Stimulated activated CD8-positive, alpha-beta memory T cell treated with anti-CD3 and anti-CD28 coated beads, Interleukin-7, amount 100 ng/mL, for 48 hours (primary cell): ENCODE measurements around the gene FAM210A.
"Not testable (repeated sequence)": the region's sequence is repeated elsewhere in the genome, so short reads cannot be mapped to it uniquely, and the experiment has no call there.

Experiments used
- DNase-seq, 2 donors: peaks; one replicate each; pipeline ENCODE4 v3.0.0-alpha.2; 2020; ENCODE audit warnings: low read depth in 1 of 2; ENCODE audit errors: extremely low read depth in 1 of 2

Gene FAM210A

GRCh38 chr18:13710414-13710831, 15.9 kb downstream of the FAM210A start:
- no peak for DNase-seq

DNA sequence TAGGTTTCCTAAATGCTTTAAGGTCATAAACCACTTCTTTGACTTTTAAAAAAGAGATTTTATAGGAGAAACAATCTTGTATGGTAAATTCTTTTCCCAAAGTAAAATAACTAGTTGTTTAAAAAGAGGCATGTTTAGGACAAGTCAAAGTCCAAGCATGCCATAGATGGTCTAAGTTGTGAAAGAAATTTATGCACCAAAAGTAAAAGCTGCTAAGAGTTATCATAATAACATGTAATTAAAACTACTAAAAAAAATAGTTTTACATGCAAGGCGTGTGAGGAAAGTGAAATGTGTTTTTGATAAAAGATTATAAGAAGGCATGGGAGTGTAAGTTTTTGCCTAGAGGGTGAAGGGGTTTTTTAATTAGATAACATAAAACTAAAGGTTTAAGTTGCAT, 22.5 kb downstream of the FAM210A start:
- no peak for DNase-seq

DNA sequence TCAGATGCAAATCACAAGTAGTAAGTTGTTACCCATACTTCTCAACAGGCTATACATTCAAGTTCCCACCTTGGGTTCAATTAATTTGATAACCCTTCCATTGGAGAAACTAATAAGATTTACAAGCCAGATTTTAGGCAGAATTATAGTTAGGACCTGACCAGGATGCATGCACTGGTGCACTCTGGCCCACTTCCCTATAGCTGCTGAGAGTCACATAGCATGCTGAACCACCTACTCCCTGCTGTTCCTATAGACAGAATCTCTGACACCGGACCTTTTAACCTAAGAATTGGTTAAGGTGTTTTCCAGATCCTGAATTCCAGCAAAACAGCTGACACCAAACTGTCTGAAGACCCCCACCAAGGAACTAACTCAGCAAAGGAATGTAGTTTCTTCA, 26.2 kb downstream of the FAM210A start:
- no peak for DNase-seq

DNA sequence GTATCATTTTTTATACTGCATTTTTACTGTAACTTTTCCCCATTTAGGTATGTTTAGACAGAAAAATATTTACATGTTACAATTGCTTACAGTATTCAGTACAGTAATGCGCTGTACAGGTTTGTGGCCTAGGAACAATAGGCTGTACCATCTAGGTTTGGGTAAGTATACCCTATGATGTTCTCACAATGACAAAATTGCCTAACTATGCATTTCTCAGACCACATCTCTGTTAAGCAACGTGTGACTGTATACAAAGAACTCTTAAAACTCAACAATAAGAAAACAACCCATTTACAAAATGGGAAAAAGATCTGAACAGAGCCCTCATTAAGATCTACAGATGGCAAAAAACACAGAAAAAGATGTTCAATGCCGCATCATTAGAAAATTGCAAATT, 29.4 kb downstream of the FAM210A start:
- DNase-seq: no peak

GRCh38 chr18:13695337-13695736, 31.0 kb downstream of the FAM210A start:
- DNase-seq: not testable (repeated sequence)

DNA sequence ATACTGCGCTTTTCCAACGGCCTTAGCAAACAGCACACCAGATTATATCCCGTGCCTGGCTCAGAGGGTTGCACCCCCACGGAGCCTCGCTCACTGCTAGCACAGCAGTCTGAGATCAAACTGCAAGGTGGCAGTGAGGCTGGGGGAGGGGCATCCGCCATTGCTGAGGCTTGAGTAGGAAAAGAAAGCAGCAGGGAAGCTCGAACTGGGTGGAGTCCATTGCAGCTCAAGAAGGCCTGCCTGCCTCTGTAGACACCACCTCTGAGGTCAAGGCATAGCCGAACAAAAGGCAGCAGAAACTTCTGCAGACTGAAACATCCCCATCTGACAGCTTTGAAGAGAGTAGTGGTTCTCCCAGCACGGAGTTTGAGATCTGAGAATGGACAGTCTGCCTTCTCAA, 36.3 kb downstream of the FAM210A start:
- not testable (repeated sequence) for DNase-seq

DNA sequence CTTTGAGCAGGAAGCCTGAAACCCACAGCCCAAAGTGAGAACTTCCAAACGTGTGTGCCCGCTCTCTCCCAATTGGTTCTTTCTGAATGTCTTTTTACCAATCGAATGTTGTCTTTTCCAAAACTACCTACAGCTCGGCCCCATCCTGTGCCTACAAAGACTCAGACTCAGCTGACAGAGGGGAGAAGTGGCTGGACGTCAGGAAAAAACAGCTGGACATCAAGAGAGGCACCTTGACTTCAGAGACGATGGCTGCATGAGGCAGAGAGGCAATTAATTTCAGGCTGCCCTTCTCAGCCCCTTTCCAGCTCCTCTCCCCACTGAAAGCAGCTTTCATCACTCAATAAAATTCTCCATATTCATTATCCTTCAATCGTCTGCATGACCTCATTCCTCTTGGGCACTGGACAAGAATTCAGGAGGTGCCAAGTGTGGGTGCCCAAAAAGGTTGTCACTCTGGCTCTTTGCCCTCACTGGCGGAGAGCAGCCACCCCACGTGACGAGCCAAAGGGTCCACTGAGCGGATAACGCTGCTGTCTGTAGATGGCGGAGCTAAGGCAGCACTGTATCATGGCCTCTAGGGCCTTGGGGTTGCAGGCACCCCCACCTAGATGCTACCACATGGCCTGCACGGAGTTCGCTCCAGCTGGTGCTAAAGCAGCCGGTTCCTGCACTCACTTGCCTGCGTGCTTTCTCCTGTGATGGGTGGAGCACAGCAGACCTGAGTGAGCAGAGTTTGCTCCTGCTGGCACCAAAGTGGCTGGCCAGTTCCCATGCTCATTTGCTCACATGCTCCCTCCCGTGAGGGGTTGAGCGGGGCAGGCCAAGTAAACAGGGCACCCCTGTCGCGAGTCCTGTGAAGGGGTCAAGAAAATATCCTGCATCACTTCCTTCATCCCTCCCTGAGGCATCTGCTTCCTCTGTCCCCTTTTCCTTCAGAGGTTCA, 37.9 kb downstream of the FAM210A start:
- DNase-seq: no peak

DNA sequence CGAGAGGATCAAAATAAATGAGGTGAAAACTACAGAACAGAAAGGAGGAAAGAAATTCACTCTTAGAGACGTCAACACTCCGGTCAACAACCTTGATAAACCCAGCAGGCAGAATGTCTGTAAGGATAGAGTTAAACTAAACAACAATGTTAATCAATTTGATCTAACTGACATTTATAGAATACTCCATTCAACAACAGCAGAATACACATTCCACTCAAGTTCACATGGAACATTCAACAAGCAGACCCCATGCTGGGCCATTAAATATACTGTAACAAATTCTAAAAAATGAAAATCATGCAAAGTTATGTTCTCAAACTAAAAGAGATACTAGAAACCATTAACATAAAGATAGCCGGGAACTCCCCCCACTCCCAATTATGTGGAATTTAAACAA, 41.8 kb downstream of the FAM210A start:
- no peak for DNase-seq

DNA sequence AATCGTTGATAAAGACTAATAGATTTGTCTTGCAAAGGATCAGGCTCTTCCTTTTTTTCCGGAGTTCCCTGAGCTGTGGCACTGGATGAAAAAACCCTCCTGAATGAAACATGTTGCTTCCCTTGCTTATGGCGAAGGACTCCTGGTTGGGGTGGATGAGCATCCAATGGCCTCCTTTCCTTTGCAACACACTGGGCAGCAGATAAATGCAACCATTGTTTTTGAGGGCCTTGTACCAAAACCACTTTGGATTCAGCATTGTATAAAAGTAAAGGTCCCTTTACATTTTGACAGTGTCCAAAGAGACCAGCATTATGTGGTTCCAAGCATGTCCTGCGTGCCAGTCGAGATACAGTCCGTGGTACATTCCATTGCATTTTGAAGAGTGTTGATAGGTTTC, 44.7 kb downstream of the FAM210A start:
- no peak for DNase-seq

DNA sequence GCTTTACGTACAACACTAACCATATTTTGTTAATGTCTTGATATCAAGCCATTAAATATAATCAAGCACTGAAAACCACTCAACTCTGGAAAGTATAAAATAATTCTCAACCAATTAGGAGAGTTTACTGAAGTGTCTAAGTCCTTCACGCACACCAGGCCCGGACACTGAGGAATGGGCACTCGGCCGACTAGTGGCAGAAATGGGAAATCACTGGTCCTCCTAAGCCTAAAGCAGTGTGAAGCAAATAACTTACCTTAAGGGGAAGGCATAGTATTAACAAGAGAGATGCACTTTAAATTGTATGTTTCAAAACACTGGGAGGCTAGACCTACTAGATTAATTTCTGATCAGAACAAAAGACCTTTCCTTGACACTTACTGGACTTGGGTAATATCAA, 45.7 kb downstream of the FAM210A start:
- no peak for DNase-seq

- DNase-seq: not testable (repeated sequence)
Observed at GRCh38 chr18:13677350-13677749, 49.0 kb downstream of the FAM210A start.

GRCh38 chr18:13676471-13676870, 49.9 kb downstream of the FAM210A start:
- no peak for DNase-seq

DNA sequence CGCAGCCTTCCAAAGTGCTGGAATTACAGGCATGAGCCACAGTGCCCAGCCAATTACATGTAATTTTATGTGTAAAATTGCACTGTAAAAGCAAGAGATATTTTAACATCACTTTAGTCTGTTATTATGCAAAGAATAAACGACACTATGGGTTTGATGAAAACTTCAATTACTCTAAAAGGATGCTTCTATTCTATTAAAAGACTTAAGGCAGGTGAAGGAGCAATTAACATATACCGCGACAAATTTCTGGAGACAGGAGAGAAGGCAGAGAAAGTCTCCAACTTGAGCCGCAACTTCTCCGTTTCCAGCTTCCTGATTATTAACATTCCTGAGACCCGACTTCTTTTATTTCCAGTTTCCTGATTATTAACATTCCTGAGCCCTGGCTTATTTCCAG, 53.7 kb downstream of the FAM210A start:
- DNase-seq: no peak

GRCh38 chr18:13661779-13662256, 64.5 kb downstream of the FAM210A start:
- no peak for DNase-seq

DNA sequence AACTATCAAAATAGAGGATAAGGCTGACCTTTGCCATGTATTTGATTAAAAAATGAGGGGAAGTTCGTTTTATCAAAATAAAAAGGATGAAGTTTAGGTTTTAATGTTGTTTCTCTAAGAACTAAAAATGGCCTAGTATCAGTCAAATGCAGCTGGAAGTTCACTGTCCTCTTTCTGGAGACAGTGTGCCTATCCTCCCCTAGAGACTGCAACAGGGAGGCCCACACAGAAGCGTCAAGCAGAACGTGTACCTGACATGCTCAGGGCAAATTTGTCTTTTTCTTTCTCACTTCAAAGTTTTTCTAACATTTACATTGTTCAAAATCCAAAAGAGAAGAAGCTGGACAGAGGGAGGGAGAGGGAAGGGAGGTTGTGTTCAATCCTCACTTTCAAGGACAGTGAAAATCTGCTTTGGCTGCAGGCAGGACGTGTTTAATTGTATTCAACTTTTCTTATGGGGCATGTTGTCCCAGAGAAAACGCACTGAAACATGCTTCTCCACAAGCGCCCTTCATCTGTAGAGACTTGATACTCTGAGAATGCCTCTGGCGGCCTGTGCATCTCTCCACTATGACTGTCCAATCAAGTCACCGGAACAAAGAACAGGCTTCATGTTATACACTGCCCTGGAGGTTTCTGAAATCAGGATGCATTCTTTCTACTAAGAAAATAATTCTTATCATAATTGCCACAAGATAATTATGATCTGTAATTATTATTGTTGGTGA, 65.1 kb downstream of the FAM210A start:
- DNase-seq: no peak

GRCh38 chr18:13660510-13660909, 65.8 kb downstream of the FAM210A start:
- DNase-seq: no peak

DNA sequence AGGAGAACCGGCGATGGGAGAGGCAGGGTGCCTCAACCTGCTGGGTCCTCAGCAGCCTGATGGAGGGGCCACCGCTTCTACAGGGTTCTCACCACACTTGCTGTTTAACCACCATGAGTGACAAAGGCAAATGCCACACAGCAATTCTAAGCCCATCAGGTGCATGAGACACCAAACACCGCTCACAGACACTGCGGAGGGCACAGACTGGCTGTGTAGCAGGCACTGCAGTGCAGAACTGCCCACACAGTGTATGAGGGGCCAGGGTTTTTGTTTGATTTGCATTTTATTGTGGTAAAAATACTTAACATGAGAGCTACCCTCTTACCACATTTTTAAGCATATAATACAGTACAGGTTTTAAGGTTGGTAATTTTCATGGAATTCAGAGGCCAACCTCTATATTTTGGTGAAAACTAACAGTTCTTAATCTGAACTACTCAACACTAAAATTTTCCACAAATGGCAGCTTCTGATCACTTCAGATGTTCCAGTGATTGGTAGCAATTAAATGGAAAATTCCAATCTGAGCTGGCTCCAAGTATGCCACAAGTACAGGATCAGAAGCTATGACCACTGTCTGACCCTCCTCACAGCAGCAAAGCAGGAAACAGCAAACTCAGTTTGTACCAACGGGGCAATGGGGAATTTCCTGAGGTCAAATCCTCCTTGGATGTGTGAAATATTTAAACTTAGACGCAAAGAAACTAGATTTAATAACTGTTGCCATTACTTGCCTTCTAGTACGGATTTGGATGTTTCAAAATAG, 67.7 kb downstream of the FAM210A start:
- no peak for DNase-seq

- DNase-seq: no peak
Observed at GRCh38 chr18:13657974-13658373, 68.4 kb downstream of the FAM210A start.

DNA sequence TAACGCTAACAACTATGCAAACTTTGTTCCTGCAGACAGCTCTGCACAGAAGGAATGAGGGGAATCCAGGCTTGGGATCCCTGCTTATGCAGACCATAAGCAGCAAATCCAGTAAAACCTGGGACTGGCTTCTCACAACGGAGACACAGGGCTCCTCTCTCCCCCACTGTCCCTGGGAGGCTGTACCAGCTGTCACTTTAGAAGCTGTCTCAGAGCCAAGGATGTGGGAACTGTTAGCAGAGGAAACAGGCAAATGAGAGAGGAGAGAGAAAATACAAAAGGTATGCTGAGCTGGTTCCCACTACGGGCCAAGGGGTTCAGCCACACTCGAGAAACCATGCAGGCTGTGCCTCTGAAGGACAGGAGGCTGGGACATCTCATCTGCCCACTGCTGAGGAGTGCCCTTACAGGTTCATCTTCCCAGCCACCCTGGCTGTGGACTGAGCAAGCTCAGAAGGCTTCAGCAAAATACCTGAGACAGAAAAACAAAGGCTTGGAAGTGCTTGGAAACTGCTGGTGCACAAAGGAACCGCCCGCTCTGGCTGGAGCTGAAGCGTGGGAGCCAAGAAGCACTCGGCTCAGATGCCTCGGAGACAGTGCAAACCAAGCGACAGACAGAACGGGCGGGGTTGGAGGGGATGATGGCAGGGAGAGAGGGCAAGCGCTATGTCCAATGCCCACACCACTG, 72.5 kb downstream of the FAM210A start:
- DNase-seq: no peak
